HEK293 (cell line): Measurements from ENCODE around the gene NHS.

ENCODE experiments used
- CTCF ChIA-PET: fragments of 350-600 bp; formaldehyde crosslinking; extraction: SDS; loops from one replicate; lab custom pipeline; 2021; ENCODE audit warnings: antibody characterized with exemption; lab: Yijun Ruan, JAX
- POLR2A ChIA-PET: fragments of 300-600 bp; formaldehyde crosslinking; extraction: SDS; loops from one replicate; lab custom pipeline; 2020; ENCODE audit warnings: antibody characterized with exemption, inconsistent platforms; lab: Yijun Ruan, JAX
- H3K27ac ChIP-seq: fragments of 200-500 bp; sonication (Bioruptor generic); 2 replicates; pipeline ENCODE4 v1.5.1; 2014; ENCODE audit warnings: low read depth, low read length, control low read depth, inconsistent platforms; ENCODE audit errors: extremely low read depth
- H3K36me3 ChIP-seq, 2 experiments: fragments of 200-500 bp in 1 of 2; sonication (Bioruptor generic) in 1 of 2; 1 replicate in 1 of 2; 2 replicates in 1 of 2; pipeline ENCODE4 v1.5.1; 2014 to 2017; ENCODE audit warnings: inconsistent platforms in 2 of 2, low read length in 2 of 2; ENCODE audit not compliant: control insufficient read depth in 2 of 2, insufficient read depth in 1 of 2
- H3K4me1 ChIP-seq: fragments of 200-500 bp; sonication (Bioruptor generic); 2 replicates; pipeline ENCODE4 v1.5.1; 2014; ENCODE audit warnings: mild to moderate bottlenecking, low read length, inconsistent platforms; ENCODE audit not compliant: control insufficient read depth, insufficient read depth
- H3K4me3 ChIP-seq: 2 replicates; pipeline ENCODE4 v1.5.1; 2011; ENCODE audit warnings: low read depth, mild to moderate bottlenecking, control low read depth, low read length, moderate library complexity
- H3K9me3 ChIP-seq: fragments of 200-500 bp; sonication (Bioruptor generic); 2 replicates; pipeline ENCODE4 v1.5.1; 2014; ENCODE audit warnings: low read depth, low read length, inconsistent platforms; ENCODE audit not compliant: control insufficient read depth, insufficient read depth
- GLIS1 ChIP-seq: fragments of 450-650 bp; formaldehyde crosslinking; IDR thresholded peaks from 2 replicates; pipeline ENCODE4 v1.5.1; 2016; ENCODE audit warnings: missing biosample characterization, missing genetic modification characterization
- KLF7 ChIP-seq: fragments of 450-650 bp; formaldehyde crosslinking; IDR thresholded peaks from 2 replicates; pipeline ENCODE4 v1.5.1; 2016; ENCODE audit warnings: missing biosample characterization, missing genetic modification characterization, borderline replicate concordance
- WT1 ChIP-seq: fragments of 450-650 bp; formaldehyde crosslinking; IDR thresholded peaks from 2 replicates; pipeline ENCODE4 v1.5.1; 2016; ENCODE audit warnings: missing biosample characterization, missing genetic modification characterization
- ZFP3 ChIP-seq: fragments of 450-650 bp; formaldehyde crosslinking; IDR thresholded peaks from 2 replicates; pipeline ENCODE4 v1.5.1; 2016; ENCODE audit warnings: low read depth, missing biosample characterization, missing genetic modification characterization
- ZFP41 ChIP-seq: fragments of 450-650 bp; formaldehyde crosslinking; IDR thresholded peaks from 2 replicates; pipeline ENCODE4 v1.5.1; 2016; ENCODE audit warnings: missing biosample characterization, missing genetic modification characterization, borderline replicate concordance
- ZNF121 ChIP-seq: fragments of 450-650 bp; formaldehyde crosslinking; IDR thresholded peaks from 2 replicates; pipeline ENCODE4 v1.5.1; 2016; ENCODE audit warnings: missing biosample characterization, missing genetic modification characterization
- ZNF133 ChIP-seq: fragments of 450-650 bp; formaldehyde crosslinking; IDR thresholded peaks from 2 replicates; pipeline ENCODE4 v1.5.1; 2016; ENCODE audit warnings: missing biosample characterization, missing genetic modification characterization
- ZNF174 ChIP-seq: fragments of 450-650 bp; formaldehyde crosslinking; IDR thresholded peaks from 2 replicates; pipeline ENCODE4 v1.5.0; 2017; ENCODE audit warnings: missing biosample characterization, mild to moderate bottlenecking, missing genetic modification characterization
- ZNF184 ChIP-seq: fragments of 450-650 bp; IDR thresholded peaks from 2 replicates; pipeline ENCODE4 v1.5.1; 2018; ENCODE audit warnings: missing biosample characterization, mild to moderate bottlenecking, missing genetic modification characterization
- ZNF211 ChIP-seq: fragments of 450-650 bp; formaldehyde crosslinking; IDR thresholded peaks from 2 replicates; pipeline ENCODE4 v1.5.1; 2016; ENCODE audit warnings: low read depth, missing biosample characterization, missing genetic modification characterization
- ZNF311 ChIP-seq: fragments of 450-650 bp; formaldehyde crosslinking; IDR thresholded peaks from 2 replicates; pipeline ENCODE4 v1.5.1; 2017; ENCODE audit warnings: missing biosample characterization, missing genetic modification characterization, borderline replicate concordance
- ZNF350 ChIP-seq: fragments of 450-650 bp; formaldehyde crosslinking; IDR thresholded peaks from 2 replicates; pipeline ENCODE4 v1.5.0; 2017; ENCODE audit warnings: missing biosample characterization, mild to moderate bottlenecking, missing genetic modification characterization
- ZNF544 ChIP-seq: fragments of 450-650 bp; formaldehyde crosslinking; IDR thresholded peaks from 2 replicates; pipeline ENCODE4 v1.5.0; 2017; ENCODE audit warnings: missing biosample characterization, missing genetic modification characterization
- ZNF561 ChIP-seq: fragments of 450-650 bp; IDR thresholded peaks from 2 replicates; pipeline ENCODE4 v1.5.1; 2018; ENCODE audit warnings: missing biosample characterization, missing genetic modification characterization, borderline replicate concordance
- ZNF571 ChIP-seq: fragments of 450-650 bp; formaldehyde crosslinking; IDR thresholded peaks from 2 replicates; pipeline ENCODE4 v1.5.0; 2017; ENCODE audit warnings: missing biosample characterization, missing genetic modification characterization
- TF ChIP-seq, protein P1 (sequence below): fragments of 450-650 bp; formaldehyde crosslinking; IDR thresholded peaks from 2 replicates; pipeline ENCODE4 v1.5.1; 2016; ENCODE audit warnings: missing biosample characterization, missing genetic modification characterization
- TF ChIP-seq, protein P2 (sequence below): fragments of 450-650 bp; formaldehyde crosslinking; IDR thresholded peaks from 2 replicates; pipeline ENCODE4 v1.5.1; 2016; ENCODE audit warnings: missing biosample characterization, missing genetic modification characterization
- TF ChIP-seq, protein P3 (sequence below): fragments of 450-650 bp; formaldehyde crosslinking; IDR thresholded peaks from 2 replicates; pipeline ENCODE4 v1.5.1; 2016; ENCODE audit warnings: missing biosample characterization, missing genetic modification characterization
- TF ChIP-seq, protein P4 (sequence below): fragments of 450-650 bp; formaldehyde crosslinking; IDR thresholded peaks from 2 replicates; pipeline ENCODE4 v1.5.1; 2016; ENCODE audit warnings: missing biosample characterization, missing genetic modification characterization
- TF ChIP-seq, protein P5 (sequence below): fragments of 450-650 bp; formaldehyde crosslinking; IDR thresholded peaks from 2 replicates; pipeline ENCODE4 v1.5.1; 2016; ENCODE audit warnings: missing biosample characterization, missing genetic modification characterization

NHS gene

DNA sequence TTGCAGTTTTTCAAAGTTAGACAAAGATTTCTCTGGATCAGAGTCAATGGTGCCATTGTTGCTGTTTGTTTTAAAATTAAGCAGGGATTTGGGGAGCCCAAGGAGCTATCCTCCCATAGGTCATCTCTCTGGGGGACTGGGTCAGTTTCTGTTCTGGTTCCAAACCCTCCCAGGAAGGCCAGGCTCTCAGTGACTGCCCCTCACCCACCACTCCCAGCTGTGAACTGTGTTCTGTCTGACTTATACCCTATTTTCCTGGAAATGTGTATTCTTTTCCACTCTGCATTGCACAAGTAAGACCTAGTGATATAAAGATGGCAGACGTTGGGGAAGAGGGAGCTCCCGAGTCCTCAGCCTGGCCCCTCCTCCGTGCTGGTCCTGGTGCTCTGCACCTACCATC is 65.8 kb downstream of the NHS start:
- TF ChIP-seq ZNF211 (tag by site-specific recombination) (no peak), ZNF184 (tag by site-specific recombination) (no peak), GLIS1 (no peak), ZNF561 (no peak), ZFP41 (no peak), ZFP3 (no peak), ZNF174 (tag by site-specific recombination) (no peak), KLF7 (tag by site-specific recombination) (no peak), ZNF121 (tag by site-specific recombination) (no peak)
- no peaks in the 10 kb centered on the region for H3K36me3 ChIP-seq
- no peaks in the 10 kb centered on the region for H3K9me3 ChIP-seq
- H3K27ac ChIP-seq = no peak overlapping the region
- POLR2A ChIA-PET = no interaction called here
- CTCF ChIA-PET = interaction anchor here (1.0 kb wide), 1 partner anchor 80 kb away, joined by 3 read pairs; no protein-coding TSS in a partner anchor
- H3K4me1 ChIP-seq = no peaks in the 10 kb centered on the region; the same call in 1 of the 2 replicates
- no peak overlapping the region for H3K4me3 ChIP-seq

DNA sequence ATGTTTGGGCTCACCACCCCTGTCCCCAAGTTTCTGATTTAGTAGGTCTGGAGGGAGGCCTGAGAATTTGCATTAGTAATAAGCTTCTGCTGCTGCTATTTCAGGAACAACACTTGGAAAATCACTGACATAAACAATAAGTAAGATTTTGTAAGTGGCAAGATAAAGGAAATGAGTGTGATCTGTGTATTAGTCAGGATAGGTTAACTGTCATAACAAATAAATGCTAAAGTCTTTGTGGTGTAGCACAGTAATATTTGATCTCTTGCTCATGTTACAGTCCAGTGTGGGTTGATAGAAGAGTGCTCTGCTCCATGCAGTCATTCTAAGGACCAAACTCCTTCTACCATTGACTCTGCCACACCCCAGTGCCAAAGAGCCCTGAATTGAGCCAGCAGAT is 67.0 kb downstream of the NHS start:
- Histone ChIP-seq H3K27ac (no peak overlapping the region), H3K4me1 (no peaks in the 10 kb centered on the region; the same call in 1 of the 2 replicates), H3K9me3 (no peaks in the 10 kb centered on the region), H3K36me3 (no peaks in the 10 kb centered on the region), H3K4me3 (no peak overlapping the region)
- POLR2A ChIA-PET = no interaction called here
- CTCF ChIA-PET = interaction anchor here (0.5 kb wide), 1 partner anchor 321 kb away, joined by 3 read pairs; no protein-coding TSS in a partner anchor
- TF ChIP-seq WT1 (tag by site-specific recombination) (no peak), ZNF311 (tag by site-specific recombination) (no peak), ZNF350 (tag by site-specific recombination) (no peak), ZNF571 (tag by site-specific recombination) (no peak), ZNF544 (tag by site-specific recombination) (no peak), ZNF133 (no peak)
- TF ChIP-seq, protein P1, sequence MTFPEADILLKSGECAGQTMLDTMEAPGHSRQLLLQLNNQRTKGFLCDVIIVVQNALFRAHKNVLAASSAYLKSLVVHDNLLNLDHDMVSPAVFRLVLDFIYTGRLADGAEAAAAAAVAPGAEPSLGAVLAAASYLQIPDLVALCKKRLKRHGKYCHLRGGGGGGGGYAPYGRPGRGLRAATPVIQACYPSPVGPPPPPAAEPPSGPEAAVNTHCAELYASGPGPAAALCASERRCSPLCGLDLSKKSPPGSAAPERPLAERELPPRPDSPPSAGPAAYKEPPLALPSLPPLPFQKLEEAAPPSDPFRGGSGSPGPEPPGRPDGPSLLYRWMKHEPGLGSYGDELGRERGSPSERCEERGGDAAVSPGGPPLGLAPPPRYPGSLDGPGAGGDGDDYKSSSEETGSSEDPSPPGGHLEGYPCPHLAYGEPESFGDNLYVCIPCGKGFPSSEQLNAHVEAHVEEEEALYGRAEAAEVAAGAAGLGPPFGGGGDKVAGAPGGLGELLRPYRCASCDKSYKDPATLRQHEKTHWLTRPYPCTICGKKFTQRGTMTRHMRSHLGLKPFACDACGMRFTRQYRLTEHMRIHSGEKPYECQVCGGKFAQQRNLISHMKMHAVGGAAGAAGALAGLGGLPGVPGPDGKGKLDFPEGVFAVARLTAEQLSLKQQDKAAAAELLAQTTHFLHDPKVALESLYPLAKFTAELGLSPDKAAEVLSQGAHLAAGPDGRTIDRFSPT (tag by site-specific recombination) = no peak
- TF ChIP-seq, protein P2, sequence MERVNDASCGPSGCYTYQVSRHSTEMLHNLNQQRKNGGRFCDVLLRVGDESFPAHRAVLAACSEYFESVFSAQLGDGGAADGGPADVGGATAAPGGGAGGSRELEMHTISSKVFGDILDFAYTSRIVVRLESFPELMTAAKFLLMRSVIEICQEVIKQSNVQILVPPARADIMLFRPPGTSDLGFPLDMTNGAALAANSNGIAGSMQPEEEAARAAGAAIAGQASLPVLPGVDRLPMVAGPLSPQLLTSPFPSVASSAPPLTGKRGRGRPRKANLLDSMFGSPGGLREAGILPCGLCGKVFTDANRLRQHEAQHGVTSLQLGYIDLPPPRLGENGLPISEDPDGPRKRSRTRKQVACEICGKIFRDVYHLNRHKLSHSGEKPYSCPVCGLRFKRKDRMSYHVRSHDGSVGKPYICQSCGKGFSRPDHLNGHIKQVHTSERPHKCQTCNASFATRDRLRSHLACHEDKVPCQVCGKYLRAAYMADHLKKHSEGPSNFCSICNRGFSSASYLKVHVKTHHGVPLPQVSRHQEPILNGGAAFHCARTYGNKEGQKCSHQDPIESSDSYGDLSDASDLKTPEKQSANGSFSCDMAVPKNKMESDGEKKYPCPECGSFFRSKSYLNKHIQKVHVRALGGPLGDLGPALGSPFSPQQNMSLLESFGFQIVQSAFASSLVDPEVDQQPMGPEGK = no peak
- TF ChIP-seq, protein P3, sequence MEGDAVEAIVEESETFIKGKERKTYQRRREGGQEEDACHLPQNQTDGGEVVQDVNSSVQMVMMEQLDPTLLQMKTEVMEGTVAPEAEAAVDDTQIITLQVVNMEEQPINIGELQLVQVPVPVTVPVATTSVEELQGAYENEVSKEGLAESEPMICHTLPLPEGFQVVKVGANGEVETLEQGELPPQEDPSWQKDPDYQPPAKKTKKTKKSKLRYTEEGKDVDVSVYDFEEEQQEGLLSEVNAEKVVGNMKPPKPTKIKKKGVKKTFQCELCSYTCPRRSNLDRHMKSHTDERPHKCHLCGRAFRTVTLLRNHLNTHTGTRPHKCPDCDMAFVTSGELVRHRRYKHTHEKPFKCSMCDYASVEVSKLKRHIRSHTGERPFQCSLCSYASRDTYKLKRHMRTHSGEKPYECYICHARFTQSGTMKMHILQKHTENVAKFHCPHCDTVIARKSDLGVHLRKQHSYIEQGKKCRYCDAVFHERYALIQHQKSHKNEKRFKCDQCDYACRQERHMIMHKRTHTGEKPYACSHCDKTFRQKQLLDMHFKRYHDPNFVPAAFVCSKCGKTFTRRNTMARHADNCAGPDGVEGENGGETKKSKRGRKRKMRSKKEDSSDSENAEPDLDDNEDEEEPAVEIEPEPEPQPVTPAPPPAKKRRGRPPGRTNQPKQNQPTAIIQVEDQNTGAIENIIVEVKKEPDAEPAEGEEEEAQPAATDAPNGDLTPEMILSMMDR (tag by site-specific recombination) = no peak
- TF ChIP-seq, protein P4, sequence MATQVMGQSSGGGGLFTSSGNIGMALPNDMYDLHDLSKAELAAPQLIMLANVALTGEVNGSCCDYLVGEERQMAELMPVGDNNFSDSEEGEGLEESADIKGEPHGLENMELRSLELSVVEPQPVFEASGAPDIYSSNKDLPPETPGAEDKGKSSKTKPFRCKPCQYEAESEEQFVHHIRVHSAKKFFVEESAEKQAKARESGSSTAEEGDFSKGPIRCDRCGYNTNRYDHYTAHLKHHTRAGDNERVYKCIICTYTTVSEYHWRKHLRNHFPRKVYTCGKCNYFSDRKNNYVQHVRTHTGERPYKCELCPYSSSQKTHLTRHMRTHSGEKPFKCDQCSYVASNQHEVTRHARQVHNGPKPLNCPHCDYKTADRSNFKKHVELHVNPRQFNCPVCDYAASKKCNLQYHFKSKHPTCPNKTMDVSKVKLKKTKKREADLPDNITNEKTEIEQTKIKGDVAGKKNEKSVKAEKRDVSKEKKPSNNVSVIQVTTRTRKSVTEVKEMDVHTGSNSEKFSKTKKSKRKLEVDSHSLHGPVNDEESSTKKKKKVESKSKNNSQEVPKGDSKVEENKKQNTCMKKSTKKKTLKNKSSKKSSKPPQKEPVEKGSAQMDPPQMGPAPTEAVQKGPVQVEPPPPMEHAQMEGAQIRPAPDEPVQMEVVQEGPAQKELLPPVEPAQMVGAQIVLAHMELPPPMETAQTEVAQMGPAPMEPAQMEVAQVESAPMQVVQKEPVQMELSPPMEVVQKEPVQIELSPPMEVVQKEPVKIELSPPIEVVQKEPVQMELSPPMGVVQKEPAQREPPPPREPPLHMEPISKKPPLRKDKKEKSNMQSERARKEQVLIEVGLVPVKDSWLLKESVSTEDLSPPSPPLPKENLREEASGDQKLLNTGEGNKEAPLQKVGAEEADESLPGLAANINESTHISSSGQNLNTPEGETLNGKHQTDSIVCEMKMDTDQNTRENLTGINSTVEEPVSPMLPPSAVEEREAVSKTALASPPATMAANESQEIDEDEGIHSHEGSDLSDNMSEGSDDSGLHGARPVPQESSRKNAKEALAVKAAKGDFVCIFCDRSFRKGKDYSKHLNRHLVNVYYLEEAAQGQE = no peak
- TF ChIP-seq, protein P5, sequence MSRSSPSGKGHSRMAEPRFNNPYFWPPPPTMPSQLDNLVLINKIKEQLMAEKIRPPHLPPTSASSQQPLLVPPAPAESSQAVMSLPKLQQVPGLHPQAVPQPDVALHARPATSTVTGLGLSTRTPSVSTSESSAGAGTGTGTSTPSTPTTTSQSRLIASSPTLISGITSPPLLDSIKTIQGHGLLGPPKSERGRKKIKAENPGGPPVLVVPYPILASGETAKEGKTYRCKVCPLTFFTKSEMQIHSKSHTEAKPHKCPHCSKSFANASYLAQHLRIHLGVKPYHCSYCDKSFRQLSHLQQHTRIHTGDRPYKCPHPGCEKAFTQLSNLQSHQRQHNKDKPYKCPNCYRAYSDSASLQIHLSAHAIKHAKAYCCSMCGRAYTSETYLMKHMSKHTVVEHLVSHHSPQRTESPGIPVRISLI (tag by site-specific recombination) = no peak
